ENCODE results near the gene ACOT9.

- TF ChIP-seq, protein P1, sequence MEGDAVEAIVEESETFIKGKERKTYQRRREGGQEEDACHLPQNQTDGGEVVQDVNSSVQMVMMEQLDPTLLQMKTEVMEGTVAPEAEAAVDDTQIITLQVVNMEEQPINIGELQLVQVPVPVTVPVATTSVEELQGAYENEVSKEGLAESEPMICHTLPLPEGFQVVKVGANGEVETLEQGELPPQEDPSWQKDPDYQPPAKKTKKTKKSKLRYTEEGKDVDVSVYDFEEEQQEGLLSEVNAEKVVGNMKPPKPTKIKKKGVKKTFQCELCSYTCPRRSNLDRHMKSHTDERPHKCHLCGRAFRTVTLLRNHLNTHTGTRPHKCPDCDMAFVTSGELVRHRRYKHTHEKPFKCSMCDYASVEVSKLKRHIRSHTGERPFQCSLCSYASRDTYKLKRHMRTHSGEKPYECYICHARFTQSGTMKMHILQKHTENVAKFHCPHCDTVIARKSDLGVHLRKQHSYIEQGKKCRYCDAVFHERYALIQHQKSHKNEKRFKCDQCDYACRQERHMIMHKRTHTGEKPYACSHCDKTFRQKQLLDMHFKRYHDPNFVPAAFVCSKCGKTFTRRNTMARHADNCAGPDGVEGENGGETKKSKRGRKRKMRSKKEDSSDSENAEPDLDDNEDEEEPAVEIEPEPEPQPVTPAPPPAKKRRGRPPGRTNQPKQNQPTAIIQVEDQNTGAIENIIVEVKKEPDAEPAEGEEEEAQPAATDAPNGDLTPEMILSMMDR (IDR thresholded peaks at IDR 0.05; ENCODE audit: poor library complexity, severe bottlenecking): no peak
- no peak for TF ChIP-seq RAD21 (conservative IDR thresholded peaks at IDR 0.05)
- TF ChIP-seq MXI1 (conservative IDR thresholded peaks at IDR 0.05; ENCODE audit: poor library complexity, severe bottlenecking): no peak
- TF ChIP-seq TAF1 (IDR thresholded peaks at IDR 0.05; ENCODE audit: low read depth): no peak
- TF ChIP-seq, protein P2, sequence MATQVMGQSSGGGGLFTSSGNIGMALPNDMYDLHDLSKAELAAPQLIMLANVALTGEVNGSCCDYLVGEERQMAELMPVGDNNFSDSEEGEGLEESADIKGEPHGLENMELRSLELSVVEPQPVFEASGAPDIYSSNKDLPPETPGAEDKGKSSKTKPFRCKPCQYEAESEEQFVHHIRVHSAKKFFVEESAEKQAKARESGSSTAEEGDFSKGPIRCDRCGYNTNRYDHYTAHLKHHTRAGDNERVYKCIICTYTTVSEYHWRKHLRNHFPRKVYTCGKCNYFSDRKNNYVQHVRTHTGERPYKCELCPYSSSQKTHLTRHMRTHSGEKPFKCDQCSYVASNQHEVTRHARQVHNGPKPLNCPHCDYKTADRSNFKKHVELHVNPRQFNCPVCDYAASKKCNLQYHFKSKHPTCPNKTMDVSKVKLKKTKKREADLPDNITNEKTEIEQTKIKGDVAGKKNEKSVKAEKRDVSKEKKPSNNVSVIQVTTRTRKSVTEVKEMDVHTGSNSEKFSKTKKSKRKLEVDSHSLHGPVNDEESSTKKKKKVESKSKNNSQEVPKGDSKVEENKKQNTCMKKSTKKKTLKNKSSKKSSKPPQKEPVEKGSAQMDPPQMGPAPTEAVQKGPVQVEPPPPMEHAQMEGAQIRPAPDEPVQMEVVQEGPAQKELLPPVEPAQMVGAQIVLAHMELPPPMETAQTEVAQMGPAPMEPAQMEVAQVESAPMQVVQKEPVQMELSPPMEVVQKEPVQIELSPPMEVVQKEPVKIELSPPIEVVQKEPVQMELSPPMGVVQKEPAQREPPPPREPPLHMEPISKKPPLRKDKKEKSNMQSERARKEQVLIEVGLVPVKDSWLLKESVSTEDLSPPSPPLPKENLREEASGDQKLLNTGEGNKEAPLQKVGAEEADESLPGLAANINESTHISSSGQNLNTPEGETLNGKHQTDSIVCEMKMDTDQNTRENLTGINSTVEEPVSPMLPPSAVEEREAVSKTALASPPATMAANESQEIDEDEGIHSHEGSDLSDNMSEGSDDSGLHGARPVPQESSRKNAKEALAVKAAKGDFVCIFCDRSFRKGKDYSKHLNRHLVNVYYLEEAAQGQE (IDR thresholded peaks at IDR 0.05; ENCODE audit: borderline replicate concordance): no peak
- TF ChIP-seq POLR2AphosphoS5 (IDR thresholded peaks at IDR 0.05): no peak
Observed at GRCh38 chrX:23745786-23746185, 2.7 kb upstream of the ACOT9 start.
